Mesenchymal stem cell (in vitro differentiated cells and primary cell): ENCODE data around the gene ANKMY1.

Experiments
- DNase-seq: peaks from one replicate; pipeline ENCODE4 v3.0.0-alpha.2; 2013
- H2AFZ ChIP-seq: one replicate; pipeline ENCODE4 v1.6.1; 2013; ENCODE audit warnings: low read depth, mild to moderate bottlenecking, control low read depth, inconsistent platforms, low read length, moderate library complexity
- H2AK5ac ChIP-seq: 2 replicates; pipeline ENCODE4 v1.6.1; 2013; ENCODE audit warnings: low read length, moderate library complexity, mild to moderate bottlenecking, inconsistent platforms; ENCODE audit not compliant: severe bottlenecking
- H2BK120ac ChIP-seq: one replicate; pipeline ENCODE4 v1.6.1; 2013; ENCODE audit warnings: low read depth, mild to moderate bottlenecking, inconsistent platforms, low read length, moderate library complexity
- H2BK12ac ChIP-seq, 2 experiments: one replicate each; pipeline ENCODE4 v1.6.1; 2013; ENCODE audit warnings: inconsistent platforms in 2 of 2, low read length in 2 of 2, mild to moderate bottlenecking in 2 of 2, moderate library complexity in 2 of 2, control low read depth in 1 of 2
- H2BK15ac ChIP-seq: one replicate; pipeline ENCODE4 v1.6.1; 2013; ENCODE audit warnings: mild to moderate bottlenecking, low read depth, inconsistent platforms; ENCODE audit not compliant: poor library complexity, severe bottlenecking
- H2BK5ac ChIP-seq: 2 replicates; pipeline ENCODE4 v1.6.1; 2013; ENCODE audit warnings: low read depth, mild to moderate bottlenecking, low read length, control low read depth, inconsistent platforms; ENCODE audit not compliant: poor library complexity, severe bottlenecking
- H3K14ac ChIP-seq, 2 experiments: one replicate each; pipeline ENCODE4 v1.6.1; 2013; ENCODE audit warnings: inconsistent platforms in 2 of 2, low read length in 2 of 2, control low read depth in 1 of 2, mild to moderate bottlenecking in 1 of 2, moderate library complexity in 1 of 2
- H3K18ac ChIP-seq, 2 experiments: one replicate each; pipeline ENCODE4 v1.6.1; 2013; ENCODE audit warnings: inconsistent platforms in 2 of 2, low read length in 2 of 2, control low read depth in 1 of 2, low read depth in 1 of 2, mild to moderate bottlenecking in 1 of 2
- H3K23ac ChIP-seq, 2 experiments: one replicate each; pipeline ENCODE4 v1.6.1; 2013; ENCODE audit warnings: inconsistent platforms in 2 of 2, low read length in 2 of 2, mild to moderate bottlenecking in 2 of 2, moderate library complexity in 2 of 2, control low read depth in 1 of 2
- H3K27ac ChIP-seq: 2 replicates; pipeline ENCODE4 v1.5.1; 2013; ENCODE audit warnings: mild to moderate bottlenecking, moderate library complexity, low read length, control low read depth, inconsistent platforms; ENCODE audit not compliant: poor library complexity, severe bottlenecking
- H3K27me3 ChIP-seq, 2 experiments: 2 replicates each; pipeline versions ENCODE4 v1.6.1 to v1.7.0; 2013; ENCODE audit warnings: low read length in 2 of 2, mild to moderate bottlenecking in 2 of 2, moderate library complexity in 2 of 2, control low read depth in 1 of 2, inconsistent platforms in 1 of 2; ENCODE audit not compliant: control insufficient read depth in 1 of 2, insufficient read depth in 1 of 2
- H3K36me3 ChIP-seq, 2 experiments: 2 replicates each; pipeline versions ENCODE4 v1.6.1 to v1.7.0; 2013; ENCODE audit warnings: low read length in 2 of 2, control low read depth in 1 of 2, inconsistent platforms in 1 of 2, low read depth in 1 of 2, mild to moderate bottlenecking in 1 of 2; ENCODE audit not compliant: insufficient read depth in 2 of 2, control insufficient read depth in 1 of 2
- H3K4ac ChIP-seq, 2 experiments: one replicate each; pipeline ENCODE4 v1.6.1; 2013; ENCODE audit warnings: inconsistent platforms in 2 of 2, low read length in 2 of 2, mild to moderate bottlenecking in 2 of 2, moderate library complexity in 2 of 2, control low read depth in 1 of 2, low read depth in 1 of 2
- H3K4me1 ChIP-seq: 2 replicates; pipeline ENCODE4 v1.6.1; 2013; ENCODE audit warnings: low read depth, low read length, control low read depth; ENCODE audit not compliant: control insufficient read depth, insufficient read depth
- H3K4me2 ChIP-seq: 2 replicates; pipeline ENCODE4 v1.6.1; 2013; ENCODE audit warnings: low read length, mild to moderate bottlenecking, inconsistent platforms; ENCODE audit not compliant: poor library complexity, severe bottlenecking
- H3K4me3 ChIP-seq, 2 experiments: 2 replicates each; pipeline versions ENCODE4 v1.5.1 to v1.7.0; 2013; ENCODE audit warnings: low read length in 2 of 2, mild to moderate bottlenecking in 2 of 2, control low read depth in 1 of 2, low read depth in 1 of 2; ENCODE audit not compliant: insufficient read depth in 1 of 2
- H3K79me1 ChIP-seq: replicated peaks from 2 replicates; pipeline ENCODE4 v1.6.1; 2013; ENCODE audit warnings: mild to moderate bottlenecking, control low read depth, low read length, inconsistent platforms; ENCODE audit not compliant: poor library complexity, severe bottlenecking
- H3K9ac ChIP-seq: 2 replicates; pipeline ENCODE4 v1.7.0; 2013; ENCODE audit warnings: mild to moderate bottlenecking, low read length, moderate library complexity
- H3K9me3 ChIP-seq: 2 replicates; pipeline ENCODE4 v1.7.0; 2013; ENCODE audit warnings: mild to moderate bottlenecking, low read length; ENCODE audit not compliant: control insufficient read depth
- H4K8ac ChIP-seq: one replicate; pipeline ENCODE4 v1.6.1; 2013; ENCODE audit warnings: inconsistent platforms, mild to moderate bottlenecking, low read length, moderate library complexity
- H4K91ac ChIP-seq: one replicate; pipeline ENCODE4 v1.6.1; 2013; ENCODE audit warnings: mild to moderate bottlenecking, low read length, inconsistent platforms
- WGBS: methylation state at CpG from one replicate; pipeline ENCODE4 v1.1.7; 2013; ENCODE audit warnings: mixed read lengths; 5-methylcytosine and 5-hydroxymethylcytosine counted together

ANKMY1 gene

DNA sequence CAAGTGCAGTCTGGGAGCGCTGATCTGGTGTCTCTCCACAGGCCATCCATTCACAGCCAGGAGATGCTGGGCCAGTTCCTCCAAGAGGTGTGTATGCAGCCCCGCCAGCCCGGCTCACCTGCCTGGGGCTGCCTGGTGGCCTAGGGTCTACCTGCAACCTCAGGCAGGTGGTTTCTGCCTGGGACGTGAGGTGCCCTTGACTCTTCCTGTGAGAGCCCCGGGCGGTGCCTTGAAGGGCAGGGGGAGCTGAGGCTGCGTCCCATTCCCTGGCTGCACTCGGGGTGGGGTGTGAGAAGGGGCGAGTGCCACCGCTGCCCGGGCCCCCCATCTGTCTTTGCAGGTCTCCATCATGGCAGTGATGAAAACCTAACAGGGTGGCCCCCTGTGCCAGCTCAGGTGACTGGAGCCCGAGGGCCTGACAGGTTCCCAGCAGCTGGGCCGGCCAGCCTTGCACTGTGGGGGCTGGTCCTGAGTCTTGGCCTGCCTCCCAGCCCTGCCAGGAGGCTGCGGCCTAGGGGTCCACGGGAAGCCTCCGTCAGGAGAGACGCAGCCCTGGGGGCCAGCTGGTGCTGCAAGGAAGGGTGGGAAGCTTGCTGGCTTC lies 40.6 kb upstream of the ANKMY1 start:
- Histone ChIP-seq H3K23ac (no peak overlapping the region), H2AK5ac (no peak overlapping the region), H2BK15ac (no peak overlapping the region), H3K4me2 (no peak overlapping the region), H3K9me3 (no peaks in the 10 kb centered on the region), H4K8ac (no peak overlapping the region), H3K18ac (no peak overlapping the region), H2BK5ac (no peak overlapping the region), H3K27ac (no peak overlapping the region), H3K4ac (no peak overlapping the region), H3K4me1 (peaks cover 1% of the 10 kb centered on the region), H2BK120ac (no peak overlapping the region), H3K14ac (no peak overlapping the region), H3K4me3 (no peak overlapping the region), H2AFZ (no peak overlapping the region), H3K9ac (no peak overlapping the region), H2BK12ac (no peak overlapping the region), H4K91ac (no peak overlapping the region), H3K79me1 (peaks cover 42% of the 10 kb centered on the region), H3K36me3 (peaks cover 23 to 95% of the 10 kb centered on the region in 2 experiments), H3K27me3 (no peaks in the 10 kb centered on the region)
- WGBS, result 96% methylated on average over 17 of the region's 17 CpGs
- no peak for DNase-seq

GRCh38 chr2:240597419-240598181 lies 39.8 kb upstream of the ANKMY1 start:
- DNase-seq, result no peak

DNA sequence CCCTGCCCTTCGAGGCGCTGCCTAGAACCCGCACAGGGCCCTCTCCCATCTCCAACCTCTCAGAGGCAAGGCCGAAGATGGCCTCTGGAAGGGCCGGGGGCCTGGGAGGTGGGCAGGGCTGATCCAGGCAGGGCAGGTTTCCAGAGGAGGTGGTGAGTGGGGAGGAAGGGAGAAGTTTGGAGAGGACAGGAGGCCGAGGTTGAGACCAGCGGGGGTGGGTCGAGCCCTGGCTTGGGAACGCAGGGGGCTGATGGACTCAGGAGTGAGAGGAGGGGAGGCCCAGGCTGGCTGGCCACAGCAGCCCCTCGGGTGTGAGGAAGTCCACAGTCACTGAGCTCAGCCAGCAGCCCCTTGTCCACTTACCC lies 39.2 kb upstream of the ANKMY1 start:
- DNase-seq, result no peak
- Histone ChIP-seq H4K91ac (no peak overlapping the region), H2AFZ (no peak overlapping the region), H2BK15ac (no peak overlapping the region), H3K4me1 (peaks cover 1% of the 10 kb centered on the region), H3K4ac (no peak overlapping the region), H3K4me2 (no peak overlapping the region), H3K27me3 (no peaks in the 10 kb centered on the region), H3K18ac (no peak overlapping the region), H3K79me1 (peaks cover 53% of the 10 kb centered on the region), H4K8ac (no peak overlapping the region), H3K27ac (no peak overlapping the region), H3K14ac (no peak overlapping the region), H2BK5ac (no peak overlapping the region), H3K9ac (no peak overlapping the region), H3K36me3 (peaks cover 34 to 94% of the 10 kb centered on the region in 2 experiments), H3K23ac (no peak overlapping the region), H3K4me3 (no peak overlapping the region), H2AK5ac (no peak overlapping the region), H2BK12ac (no peak overlapping the region), H2BK120ac (no peak overlapping the region), H3K9me3 (no peaks in the 10 kb centered on the region)
- WGBS, result 96% methylated on average over 8 of the region's 10 CpGs

More at GRCh38 chr2:240597419-240598181, 39.8 kb upstream of the ANKMY1 start:
- 94% methylated on average over 20 of the region's 22 CpGs for WGBS
- Histone ChIP-seq H2AFZ (no peak overlapping the region), H4K91ac (no peak overlapping the region), H3K14ac (no peak overlapping the region), H2BK15ac (no peak overlapping the region), H3K4me2 (no peak overlapping the region), H4K8ac (no peak overlapping the region), H3K18ac (no peak overlapping the region), H3K4me1 (peaks cover 1% of the 10 kb centered on the region), H3K27me3 (no peaks in the 10 kb centered on the region), H2BK5ac (no peak overlapping the region), H3K9me3 (no peaks in the 10 kb centered on the region), H2AK5ac (no peak overlapping the region), H3K79me1 (peaks cover 48% of the 10 kb centered on the region), H3K9ac (no peak overlapping the region), H3K4me3 (no peak overlapping the region), H2BK12ac (no peak overlapping the region), H3K4ac (no peak overlapping the region), H3K23ac (no peak overlapping the region), H3K36me3 (peaks cover 28 to 94% of the 10 kb centered on the region in 2 experiments), H3K27ac (no peak overlapping the region), H2BK120ac (no peak overlapping the region)

- no peak overlapping the region for H3K9ac ChIP-seq
- H3K9me3 ChIP-seq, result no peaks in the 10 kb centered on the region
- peaks cover 1% of the 10 kb centered on the region for H3K4me1 ChIP-seq
- no peak overlapping the region for H2BK120ac ChIP-seq
- H3K18ac ChIP-seq, result no peak overlapping the region
- H3K23ac ChIP-seq, result no peak overlapping the region
- no peak overlapping the region for H3K4me3 ChIP-seq
- WGBS, result 97% methylated on average over 22 of the region's 23 CpGs
- no peaks in the 10 kb centered on the region for H3K27me3 ChIP-seq
- no peak overlapping the region for H2BK12ac ChIP-seq
- H3K79me1 ChIP-seq, result peaks cover 58% of the 10 kb centered on the region
- H4K91ac ChIP-seq, result no peak overlapping the region
- no peak overlapping the region for H4K8ac ChIP-seq
- H3K4ac ChIP-seq, result no peak overlapping the region
- no peak overlapping the region for H2BK5ac ChIP-seq
- no peak overlapping the region for H3K14ac ChIP-seq
- H3K4me2 ChIP-seq, result no peak overlapping the region
- no peak for DNase-seq
- peaks cover 38 to 94% of the 10 kb centered on the region in 2 experiments for H3K36me3 ChIP-seq
- no peak overlapping the region for H2BK15ac ChIP-seq
- no peak overlapping the region for H2AFZ ChIP-seq
- H2AK5ac ChIP-seq, result no peak overlapping the region
- H3K27ac ChIP-seq, result no peak overlapping the region
Measured at GRCh38 chr2:240596491-240596931, 38.7 kb upstream of the ANKMY1 start.
